ENCODE data around the gene KNTC1.
"Not testable (repeated sequence)": the region's sequence is repeated elsewhere in the genome, so short reads cannot be mapped to it uniquely, and the experiment has no call there.

The KNTC1 gene

GRCh38 chr12:122569288-122569687 is 42.2 kb downstream of the KNTC1 start:
- no peak for DNase-seq

- DNase-seq, result not testable (repeated sequence)
Observed at GRCh38 chr12:122570006-122570405, 43.0 kb downstream of the KNTC1 start.

GRCh38 chr12:122571821-122572220 is 44.8 kb downstream of the KNTC1 start:
- DNase-seq, result no peak

GRCh38 chr12:122583294-122583693 is 56.2 kb downstream of the KNTC1 start:
- DNase-seq, result not testable (repeated sequence)

GRCh38 chr12:122584177-122584863 is 57.3 kb downstream of the KNTC1 start:
- no peak for DNase-seq

GRCh38 chr12:122590990-122591389 is 63.9 kb downstream of the KNTC1 start:
- no peak for DNase-seq

- not testable (repeated sequence) for DNase-seq
Observed at GRCh38 chr12:122591966-122592365, 64.9 kb downstream of the KNTC1 start.

GRCh38 chr12:122592543-122592942 is 65.5 kb downstream of the KNTC1 start:
- not testable (repeated sequence) for DNase-seq

GRCh38 chr12:122593910-122594309 is 66.9 kb downstream of the KNTC1 start:
- DNase-seq, result no peak

- DNase-seq, result no peak
Observed at GRCh38 chr12:122596838-122597237, 69.8 kb downstream of the KNTC1 start.

GRCh38 chr12:122602456-122602855 is 75.4 kb downstream of the KNTC1 start:
- no peak for DNase-seq

- no peak for DNase-seq
Observed at GRCh38 chr12:122604993-122605392, 77.9 kb downstream of the KNTC1 start.

- DNase-seq, result no peak
Observed at GRCh38 chr12:122609732-122610131, 82.7 kb downstream of the KNTC1 start.

GRCh38 chr12:122610207-122610606 is 83.2 kb downstream of the KNTC1 start:
- no peak for DNase-seq

- no peak for DNase-seq
Observed at GRCh38 chr12:122610911-122611310, 83.9 kb downstream of the KNTC1 start.

- DNase-seq, result no peak
Observed at GRCh38 chr12:122614839-122615238, 87.8 kb downstream of the KNTC1 start.

GRCh38 chr12:122615780-122616179 is 88.7 kb downstream of the KNTC1 start:
- DNase-seq, result no peak

GRCh38 chr12:122635471-122635870 is 108.4 kb downstream of the KNTC1 start:
- DNase-seq, result no peak

GRCh38 chr12:122643207-122643805 is 116.3 kb downstream of the KNTC1 start:
- DNase-seq, result no peak

GRCh38 chr12:122646517-122647217 is 119.6 kb downstream of the KNTC1 start:
- DNase-seq, result no peak

- no peak for DNase-seq
Observed at GRCh38 chr12:122651520-122652224, 124.6 kb downstream of the KNTC1 start.

GRCh38 chr12:122653291-122653690 is 126.2 kb downstream of the KNTC1 start:
- DNase-seq, result not testable (repeated sequence)

GRCh38 chr12:122656298-122656697 is 129.2 kb downstream of the KNTC1 start:
- no peak for DNase-seq
